ENCODE data around the gene CARD11. TPM values are rescaled to one million over a fixed set of nuclear protein-coding genes. Genes with fewer than 3 reads are reported as not detected.
A peak's percentile ranks its signal among the peaks of the same experiment; 100 is the strongest.

The CARD11 gene
- total and polyA plus RNA-seq, 4 donors: 0.18 to 1.9 (median 1.5) TPM

DNA sequence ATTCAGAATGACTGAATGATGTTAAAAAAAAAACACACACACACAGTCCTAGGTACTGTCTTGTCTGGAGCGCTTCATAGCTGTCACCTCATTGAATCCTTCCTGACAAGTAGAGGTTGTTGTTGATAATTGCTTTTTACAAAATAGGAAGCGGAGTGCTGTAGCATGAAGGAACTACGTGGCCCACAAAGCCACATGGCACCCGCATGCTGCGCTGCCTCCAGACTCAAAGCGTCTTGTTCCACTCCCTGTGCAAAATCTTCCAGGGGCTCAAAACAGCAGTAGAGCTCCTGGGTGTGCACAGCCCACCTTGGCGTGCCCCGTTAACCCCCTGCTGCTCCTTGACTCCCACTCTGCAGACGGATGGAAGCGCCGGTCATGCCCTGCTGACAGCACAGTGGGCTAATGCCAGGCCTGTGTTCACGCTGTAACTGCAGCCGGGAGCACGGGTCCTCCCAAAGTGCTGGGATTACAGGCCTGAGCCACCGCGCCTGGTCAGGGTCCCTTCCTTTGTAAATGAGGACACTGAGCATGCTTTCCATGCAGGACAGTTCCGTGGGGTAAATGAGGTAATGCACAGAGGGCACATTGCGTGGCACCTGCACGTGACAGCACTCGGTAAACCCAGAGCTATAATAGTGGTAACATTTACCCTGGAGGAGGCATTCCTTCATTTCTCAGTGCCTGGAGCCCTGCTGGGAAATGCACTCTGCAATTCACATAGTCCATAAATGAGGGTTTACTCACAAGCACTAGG lies 108.5 kb downstream of the CARD11 start:
- DNase-seq (peak; percentile 27 to 65), ATAC-seq (ENCODE audit: low FRiP score) (no peak)
- intact Hi-C loops (cut with DNase I): no loop called here
- WGBS, 2 donors: 95% methylated on average over 20 of the region's 20 CpGs
- H3K27me3 ChIP-seq (ENCODE audit: control insufficient read depth in 1 of 2, insufficient read depth in 2 of 2, low read length in 1 of 2): no peaks in the 10 kb centered on the region
- no peak overlapping the region for H3K27ac ChIP-seq (ENCODE audit: low read depth in 1 of 2, low read length in 2 of 2)
- no peaks in the 10 kb centered on the region for H3K4me1 ChIP-seq (ENCODE audit: control insufficient read depth in 1 of 2, insufficient read depth in 2 of 2, low read length in 2 of 2)
- no peaks in the 10 kb centered on the region for H3K36me3 ChIP-seq (ENCODE audit: control insufficient read depth in 1 of 2, insufficient read depth in 2 of 2, low read length in 1 of 2)
- H3K9me3 ChIP-seq (ENCODE audit: control insufficient read depth, low read length): no peaks in the 10 kb centered on the region
- H3K4me3 ChIP-seq (ENCODE audit: low read length in 2 of 2): no peak overlapping the region

DNA sequence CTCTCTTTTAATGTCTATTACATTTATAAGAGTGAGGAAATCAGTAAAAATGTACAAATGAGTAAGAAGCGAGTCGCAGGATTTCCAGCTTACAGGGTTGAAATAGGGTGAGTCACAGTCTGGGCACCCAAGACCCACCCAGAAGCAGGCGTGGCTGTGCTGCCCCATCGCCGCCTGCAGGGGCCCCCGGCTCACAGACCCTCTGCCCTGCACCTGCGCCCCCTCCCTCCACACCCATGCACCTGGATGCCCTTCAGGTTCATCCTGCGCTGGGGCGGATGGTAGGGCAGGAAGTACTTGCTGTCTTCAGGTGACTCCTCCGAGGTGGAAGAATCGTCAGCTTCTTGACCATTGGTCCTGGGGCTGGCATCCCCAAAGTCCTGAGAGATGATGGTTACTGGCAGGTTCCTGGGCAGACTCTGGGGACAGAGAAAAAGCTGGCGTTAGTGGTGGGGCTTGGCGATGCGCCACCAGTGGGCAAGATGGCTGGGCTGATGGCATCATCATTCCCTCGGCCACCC lies 109.4 kb downstream of the CARD11 start:
- Histone ChIP-seq H3K4me1 (ENCODE audit: control insufficient read depth in 1 of 2, insufficient read depth in 2 of 2, low read length in 2 of 2) (no peaks in the 10 kb centered on the region), H3K27me3 (ENCODE audit: control insufficient read depth in 1 of 2, insufficient read depth in 2 of 2, low read length in 1 of 2) (no peaks in the 10 kb centered on the region), H3K27ac (ENCODE audit: low read depth in 1 of 2, low read length in 2 of 2) (no peak overlapping the region), H3K9me3 (ENCODE audit: control insufficient read depth, low read length) (no peaks in the 10 kb centered on the region), H3K4me3 (ENCODE audit: low read length in 2 of 2) (no peak overlapping the region), H3K36me3 (ENCODE audit: control insufficient read depth in 1 of 2, insufficient read depth in 2 of 2, low read length in 1 of 2) (no peaks in the 10 kb centered on the region)
- DNase-seq (peak; percentile 40 to 62), ATAC-seq (ENCODE audit: low FRiP score) (no peak)
- 76 to 82% methylated on average over 15 of the region's 15 CpGs for WGBS, 2 donors
- intact Hi-C loops (cut with DNase I): no loop called here

- intact Hi-C loops (cut with DNase I): no loop called here
Measured at GRCh38 chr7:2932402-2933251, 111.0 kb downstream of the CARD11 start.

GRCh38 chr7:2931034-2931415 lies 112.6 kb downstream of the CARD11 start:
- Histone ChIP-seq H3K4me3 (ENCODE audit: low read length in 2 of 2) (no peak overlapping the region), H3K27me3 (ENCODE audit: control insufficient read depth in 1 of 2, insufficient read depth in 2 of 2, low read length in 1 of 2) (no peaks in the 10 kb centered on the region), H3K27ac (ENCODE audit: low read depth in 1 of 2, low read length in 2 of 2) (no peak overlapping the region), H3K36me3 (ENCODE audit: control insufficient read depth in 1 of 2, insufficient read depth in 2 of 2, low read length in 1 of 2) (no peaks in the 10 kb centered on the region), H3K4me1 (ENCODE audit: control insufficient read depth in 1 of 2, insufficient read depth in 2 of 2, low read length in 2 of 2) (no peaks in the 10 kb centered on the region), H3K9me3 (ENCODE audit: control insufficient read depth, low read length) (no peaks in the 10 kb centered on the region)
- ATAC-seq (ENCODE audit: low FRiP score) (no peak), DNase-seq (peak in 1 of 2 donors; percentile 21)
- 96 to 98% methylated on average over 9 of the region's 9 CpGs for WGBS, 2 donors
- intact Hi-C loops (cut with DNase I): no loop called here

More at GRCh38 chr7:2932402-2933251, 111.0 kb downstream of the CARD11 start:
- H3K36me3 ChIP-seq (ENCODE audit: control insufficient read depth in 1 of 2, insufficient read depth in 2 of 2, low read length in 1 of 2): no peaks in the 10 kb centered on the region
- DNase-seq: peak; percentile 43 to 67
- H3K27me3 ChIP-seq (ENCODE audit: control insufficient read depth in 1 of 2, insufficient read depth in 2 of 2, low read length in 1 of 2): no peaks in the 10 kb centered on the region
- no peak overlapping the region for H3K4me3 ChIP-seq (ENCODE audit: low read length in 2 of 2)
- no peaks in the 10 kb centered on the region for H3K4me1 ChIP-seq (ENCODE audit: control insufficient read depth in 1 of 2, insufficient read depth in 2 of 2, low read length in 2 of 2)
- no peaks in the 10 kb centered on the region for H3K9me3 ChIP-seq (ENCODE audit: control insufficient read depth, low read length)
- no peak for ATAC-seq (ENCODE audit: low FRiP score)
- no peak overlapping the region for H3K27ac ChIP-seq (ENCODE audit: low read depth in 1 of 2, low read length in 2 of 2)
- WGBS, 2 donors: 87 to 91% methylated on average over 33 of the region's 33 CpGs

GRCh38 chr7:2930310-2931033 lies 113.2 kb downstream of the CARD11 start:
- Histone ChIP-seq H3K4me3 (ENCODE audit: low read length in 2 of 2) (no peak overlapping the region), H3K4me1 (ENCODE audit: control insufficient read depth in 1 of 2, insufficient read depth in 2 of 2, low read length in 2 of 2) (no peaks in the 10 kb centered on the region), H3K9me3 (ENCODE audit: control insufficient read depth, low read length) (no peaks in the 10 kb centered on the region), H3K36me3 (ENCODE audit: control insufficient read depth in 1 of 2, insufficient read depth in 2 of 2, low read length in 1 of 2) (no peaks in the 10 kb centered on the region), H3K27me3 (ENCODE audit: control insufficient read depth in 1 of 2, insufficient read depth in 2 of 2, low read length in 1 of 2) (no peaks in the 10 kb centered on the region), H3K27ac (ENCODE audit: low read depth in 1 of 2, low read length in 2 of 2) (no peak overlapping the region)
- no peak for ATAC-seq (ENCODE audit: low FRiP score)
- intact Hi-C loops (cut with DNase I): no loop called here
- DNase-seq: peak; percentile 29 to 61
- WGBS, 2 donors: 94 to 97% methylated on average over 13 of the region's 13 CpGs

- H3K4me3 ChIP-seq (ENCODE audit: low read length in 2 of 2): no peak overlapping the region
- DNase-seq: peak; percentile 26 to 51
- H3K9me3 ChIP-seq (ENCODE audit: control insufficient read depth, low read length): no peaks in the 10 kb centered on the region
- H3K36me3 ChIP-seq (ENCODE audit: control insufficient read depth in 1 of 2, insufficient read depth in 2 of 2, low read length in 1 of 2): no peaks in the 10 kb centered on the region
- WGBS, 2 donors: 47 to 52% methylated on average over 26 of the region's 26 CpGs
- H3K27ac ChIP-seq (ENCODE audit: low read depth in 1 of 2, low read length in 2 of 2): no peak overlapping the region
- H3K4me1 ChIP-seq (ENCODE audit: control insufficient read depth in 1 of 2, insufficient read depth in 2 of 2, low read length in 2 of 2): no peaks in the 10 kb centered on the region
- no peak for ATAC-seq (ENCODE audit: low FRiP score)
- intact Hi-C loops (cut with DNase I): no loop called here
- H3K27me3 ChIP-seq (ENCODE audit: control insufficient read depth in 1 of 2, insufficient read depth in 2 of 2, low read length in 1 of 2): no peaks in the 10 kb centered on the region
Measured at GRCh38 chr7:2929321-2930201, 114.1 kb downstream of the CARD11 start.

GRCh38 chr7:2928613-2929311 lies 114.9 kb downstream of the CARD11 start:
- ATAC-seq (ENCODE audit: low FRiP score): no peak

More at GRCh38 chr7:2928613-2929311, 114.9 kb downstream of the CARD11 start:
- no peaks in the 10 kb centered on the region for H3K27me3 ChIP-seq (ENCODE audit: control insufficient read depth in 1 of 2, insufficient read depth in 2 of 2, low read length in 1 of 2)
- no peaks in the 10 kb centered on the region for H3K4me1 ChIP-seq (ENCODE audit: control insufficient read depth in 1 of 2, insufficient read depth in 2 of 2, low read length in 2 of 2)
- intact Hi-C loops (cut with DNase I): no loop called here
- no peak overlapping the region for H3K4me3 ChIP-seq (ENCODE audit: low read length in 2 of 2)
- WGBS, 2 donors: 83 to 84% methylated on average over 34 to 35 of the region's 35 CpGs
- H3K9me3 ChIP-seq (ENCODE audit: control insufficient read depth, low read length): no peaks in the 10 kb centered on the region
- no peak overlapping the region for H3K27ac ChIP-seq (ENCODE audit: low read depth in 1 of 2, low read length in 2 of 2)
- no peaks in the 10 kb centered on the region for H3K36me3 ChIP-seq (ENCODE audit: control insufficient read depth in 1 of 2, insufficient read depth in 2 of 2, low read length in 1 of 2)
- peak; percentile 40 to 66 for DNase-seq
